Neural progenitor cell (in vitro differentiated cells): ENCODE data around the gene TMEM190. TPM values are rescaled to one million over a fixed set of nuclear protein-coding genes. Genes with fewer than 3 reads are reported as not detected.
"Not testable (repeated sequence)": the region's sequence is repeated elsewhere in the genome, so short reads cannot be mapped to it uniquely, and the experiment has no call there.

Source experiments
- DNase-seq: peaks from one replicate; pipeline ENCODE4 v3.0.0-alpha.2; 2016; ENCODE audit warnings: low spot score
- H2AFZ ChIP-seq: fragments of 200-600 bp; sonication (generic); replicated peaks from 2 replicates; pipeline ENCODE4 v1.6.1; 2016; ENCODE audit warnings: antibody characterized with exemption
- H3F3A ChIP-seq: fragments of 200-600 bp; sonication (generic); 2 replicates; pipeline ENCODE4 v1.6.1; 2016; ENCODE audit warnings: antibody characterized with exemption, low read depth
- H3K27ac ChIP-seq: fragments of 200-600 bp; sonication (generic); 2 replicates; pipeline ENCODE4 v1.5.1; 2016; ENCODE audit warnings: mild to moderate bottlenecking
- H3K27me3 ChIP-seq: fragments of 200-600 bp; sonication (generic); 2 replicates; pipeline ENCODE4 v1.6.1; 2016; ENCODE audit warnings: mild to moderate bottlenecking, moderate library complexity
- H3K36me3 ChIP-seq: fragments of 200-600 bp; sonication (generic); 2 replicates; pipeline ENCODE4 v1.5.1; 2016
- H3K4me1 ChIP-seq: fragments of 200-600 bp; sonication (generic); 2 replicates; pipeline ENCODE4 v1.6.1; 2016; ENCODE audit warnings: mixed run types
- H3K4me2 ChIP-seq: fragments of 200-600 bp; sonication (generic); 2 replicates; pipeline ENCODE4 v1.6.1; 2016
- H3K4me3 ChIP-seq: fragments of 200-600 bp; sonication (generic); 2 replicates; pipeline ENCODE4 v1.5.1; 2016
- H3K79me2 ChIP-seq: fragments of 200-600 bp; sonication (generic); 2 replicates; pipeline ENCODE4 v1.6.1; 2016; ENCODE audit warnings: low read depth
- H3K9ac ChIP-seq: fragments of 200-600 bp; sonication (generic); 2 replicates; pipeline ENCODE4 v1.6.1; 2016
- H3K9me3 ChIP-seq: fragments of 200-600 bp; sonication (generic); 2 replicates; pipeline ENCODE4 v1.5.1; 2016; ENCODE audit warnings: low read depth
- H4K20me1 ChIP-seq: fragments of 200-600 bp; sonication (generic); 2 replicates; pipeline ENCODE4 v1.6.1; 2016; ENCODE audit warnings: low read depth
- H3K27ac Mint-ChIP-seq: 3 replicates; pipeline ENCODE4 v1.8.0; 2021; ENCODE audit warnings: mixed read lengths
- H3K27me3 Mint-ChIP-seq: 2 replicates; pipeline ENCODE4 v1.8.0; 2022; ENCODE audit warnings: low read depth, mild to moderate bottlenecking, inconsistent platforms, moderate library complexity, mixed read lengths; ENCODE audit not compliant: insufficient read depth
- H3K36me3 Mint-ChIP-seq: 3 replicates; pipeline ENCODE4 v1.8.0; 2021; ENCODE audit warnings: mixed read lengths
- H3K4me1 Mint-ChIP-seq: 3 replicates; pipeline ENCODE4 v1.8.0; 2021; ENCODE audit warnings: mixed read lengths
- H3K4me3 Mint-ChIP-seq: 3 replicates; pipeline ENCODE4 v1.8.0; 2021; ENCODE audit warnings: mild to moderate bottlenecking, moderate library complexity, mixed read lengths
- H3K9me3 Mint-ChIP-seq: 3 replicates; pipeline ENCODE4 v1.8.0; 2020; ENCODE audit warnings: mixed read lengths
- EZH2 ChIP-seq: fragments of 200-600 bp; sonication (generic); IDR thresholded peaks from 2 replicates; pipeline ENCODE4 v1.6.1; 2017; ENCODE audit warnings: antibody characterized with exemption, mild to moderate bottlenecking, moderate library complexity
- EZH2phosphoT487 ChIP-seq: fragments of 200-600 bp; sonication (generic); IDR thresholded peaks from 2 replicates; pipeline ENCODE4 v1.6.1; 2017; ENCODE audit warnings: antibody characterized with exemption
- total RNA-seq: library from RNA; depleted of rRNA; stranded (reverse); fragments of >200 nt; gene quantifications from 2 replicates; pipeline ENCODE4 v1.2.3, GENCODE V29; 2015; ENCODE audit warnings: low replicate concordance
- TF ChIP-seq, protein P1 (sequence below): fragments of 200-600 bp; sonication (generic); IDR thresholded peaks from 2 replicates; pipeline ENCODE4 v1.5.1; 2017; ENCODE audit warnings: antibody characterized with exemption, mild to moderate bottlenecking

Gene TMEM190
- total RNA-seq, 1 donor from 2014 or later = not detected

DNA sequence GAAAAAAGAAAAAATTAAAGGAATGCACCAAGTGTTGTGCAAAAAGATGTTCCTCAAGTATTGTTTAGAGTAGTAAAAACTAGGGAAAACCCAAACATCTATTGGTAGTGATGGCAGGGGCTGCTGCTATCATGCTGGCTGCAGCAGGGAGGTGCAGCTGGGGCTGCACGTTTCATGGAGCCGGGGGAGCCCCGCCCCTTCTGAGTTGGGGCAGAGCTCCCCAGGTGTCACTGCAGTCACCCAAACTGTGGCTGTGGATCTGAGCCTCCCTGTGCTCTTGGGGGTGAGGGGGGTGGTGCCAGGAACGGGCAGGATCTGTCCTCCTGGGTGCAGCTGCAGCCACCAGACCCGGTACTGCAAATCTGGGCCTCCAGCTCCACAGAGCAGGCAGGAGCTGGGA lies 42.5 kb downstream of the TMEM190 start:
- Histone ChIP-seq H3K27me3 (peaks cover 19% of the 10 kb centered on the region), H3K4me2 (no peak overlapping the region), H3K4me1 (no peaks in the 10 kb centered on the region), H2AFZ (no peak overlapping the region), H4K20me1 (no peaks in the 10 kb centered on the region), H3K4me3 (no peak overlapping the region), H3K36me3 (no peaks in the 10 kb centered on the region), H3K9ac (no peak overlapping the region), H3K27ac (no peak overlapping the region), H3K79me2 (no peaks in the 10 kb centered on the region), H3F3A (no peaks in the 10 kb centered on the region), H3K9me3 (no peaks in the 10 kb centered on the region)
- H3K4me3 Mint-ChIP-seq = no peak overlapping the region
- no peak for DNase-seq
- H3K27ac Mint-ChIP-seq = no peak overlapping the region
- peaks cover 5% of the 10 kb centered on the region for H3K4me1 Mint-ChIP-seq
- H3K36me3 Mint-ChIP-seq = no peaks in the 10 kb centered on the region
- H3K9me3 Mint-ChIP-seq = no peaks in the 10 kb centered on the region
- TF ChIP-seq EZH2phosphoT487 = no peak
- no peak for TF ChIP-seq EZH2
- TF ChIP-seq, protein P1, sequence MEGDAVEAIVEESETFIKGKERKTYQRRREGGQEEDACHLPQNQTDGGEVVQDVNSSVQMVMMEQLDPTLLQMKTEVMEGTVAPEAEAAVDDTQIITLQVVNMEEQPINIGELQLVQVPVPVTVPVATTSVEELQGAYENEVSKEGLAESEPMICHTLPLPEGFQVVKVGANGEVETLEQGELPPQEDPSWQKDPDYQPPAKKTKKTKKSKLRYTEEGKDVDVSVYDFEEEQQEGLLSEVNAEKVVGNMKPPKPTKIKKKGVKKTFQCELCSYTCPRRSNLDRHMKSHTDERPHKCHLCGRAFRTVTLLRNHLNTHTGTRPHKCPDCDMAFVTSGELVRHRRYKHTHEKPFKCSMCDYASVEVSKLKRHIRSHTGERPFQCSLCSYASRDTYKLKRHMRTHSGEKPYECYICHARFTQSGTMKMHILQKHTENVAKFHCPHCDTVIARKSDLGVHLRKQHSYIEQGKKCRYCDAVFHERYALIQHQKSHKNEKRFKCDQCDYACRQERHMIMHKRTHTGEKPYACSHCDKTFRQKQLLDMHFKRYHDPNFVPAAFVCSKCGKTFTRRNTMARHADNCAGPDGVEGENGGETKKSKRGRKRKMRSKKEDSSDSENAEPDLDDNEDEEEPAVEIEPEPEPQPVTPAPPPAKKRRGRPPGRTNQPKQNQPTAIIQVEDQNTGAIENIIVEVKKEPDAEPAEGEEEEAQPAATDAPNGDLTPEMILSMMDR = no peak
- H3K27me3 Mint-ChIP-seq = peaks cover 17% of the 10 kb centered on the region

DNA sequence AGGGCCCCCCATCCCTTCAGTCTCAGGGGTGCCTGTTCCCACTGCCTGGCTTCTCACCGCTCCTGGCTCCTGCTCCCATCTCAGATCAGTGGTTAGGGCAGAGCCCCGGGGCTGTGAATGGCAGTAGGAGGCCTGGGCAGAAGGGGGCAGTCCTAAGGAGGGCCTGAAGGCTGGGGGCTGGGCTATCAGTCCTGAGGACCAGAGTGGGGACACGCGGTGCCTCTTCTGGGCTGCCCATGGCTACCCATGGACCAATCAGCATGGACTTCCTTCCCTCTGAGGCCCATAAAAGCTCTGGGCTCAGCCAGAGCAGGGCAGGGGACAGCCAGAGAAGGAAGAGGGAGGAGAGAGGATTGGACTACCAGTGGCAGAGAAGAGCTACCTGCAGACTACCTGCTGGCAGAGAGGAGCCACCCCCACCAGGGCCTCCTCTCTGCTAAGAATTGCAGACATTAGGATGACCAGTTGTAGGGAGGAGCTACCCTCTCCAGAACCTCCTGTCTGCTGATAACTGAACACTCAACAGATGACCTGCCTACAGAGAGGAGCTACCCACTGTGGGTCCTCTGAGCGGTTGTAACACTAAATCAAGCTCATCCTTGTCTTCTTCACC lies 43.1 kb downstream of the TMEM190 start:
- no peak overlapping the region for H3K9ac ChIP-seq
- Mint-ChIP-seq H3K4me1 (peaks cover 5% of the 10 kb centered on the region), H3K27ac (no peak overlapping the region), H3K27me3 (peaks cover 15% of the 10 kb centered on the region), H3K9me3 (no peaks in the 10 kb centered on the region), H3K36me3 (no peaks in the 10 kb centered on the region), H3K4me3 (no peak overlapping the region)
- DNase-seq = no peak
- TF ChIP-seq, protein P1 = no peak
- no peak for TF ChIP-seq EZH2
- no peak for TF ChIP-seq EZH2phosphoT487
- peaks cover 19% of the 10 kb centered on the region for H3K27me3 ChIP-seq
- H3K9me3 ChIP-seq = no peaks in the 10 kb centered on the region
- no peaks in the 10 kb centered on the region for H3K79me2 ChIP-seq
- H3K36me3 ChIP-seq = no peaks in the 10 kb centered on the region
- no peaks in the 10 kb centered on the region for H4K20me1 ChIP-seq
- no peak overlapping the region for H3K4me2 ChIP-seq
- H3K4me1 ChIP-seq = no peaks in the 10 kb centered on the region
- H2AFZ ChIP-seq = no peak overlapping the region
- H3K27ac ChIP-seq = no peak overlapping the region
- no peaks in the 10 kb centered on the region for H3F3A ChIP-seq
- no peak overlapping the region for H3K4me3 ChIP-seq

DNA sequence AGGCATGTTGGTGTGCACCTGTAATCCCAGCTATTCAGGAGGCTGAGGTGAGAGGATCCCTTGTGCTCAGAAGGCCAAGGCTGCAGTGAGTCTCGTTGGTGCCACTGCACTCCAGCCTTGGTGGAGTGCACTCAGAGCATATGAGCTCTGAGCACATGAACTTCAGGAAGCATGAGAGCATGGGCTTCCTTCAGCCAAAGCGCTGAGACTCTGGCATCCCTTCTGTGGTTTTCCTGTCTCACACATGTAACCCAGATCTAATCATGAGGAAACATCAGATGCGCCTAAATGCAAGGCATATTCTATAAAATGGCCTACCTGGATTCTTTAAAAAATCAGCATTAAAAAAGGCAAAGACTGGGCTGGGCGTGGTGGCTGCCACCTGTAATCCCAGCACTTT lies 44.7 kb downstream of the TMEM190 start:
- H3K27me3 Mint-ChIP-seq = peaks cover 16% of the 10 kb centered on the region
- H3K36me3 Mint-ChIP-seq = not testable (repeated sequence)

DNA sequence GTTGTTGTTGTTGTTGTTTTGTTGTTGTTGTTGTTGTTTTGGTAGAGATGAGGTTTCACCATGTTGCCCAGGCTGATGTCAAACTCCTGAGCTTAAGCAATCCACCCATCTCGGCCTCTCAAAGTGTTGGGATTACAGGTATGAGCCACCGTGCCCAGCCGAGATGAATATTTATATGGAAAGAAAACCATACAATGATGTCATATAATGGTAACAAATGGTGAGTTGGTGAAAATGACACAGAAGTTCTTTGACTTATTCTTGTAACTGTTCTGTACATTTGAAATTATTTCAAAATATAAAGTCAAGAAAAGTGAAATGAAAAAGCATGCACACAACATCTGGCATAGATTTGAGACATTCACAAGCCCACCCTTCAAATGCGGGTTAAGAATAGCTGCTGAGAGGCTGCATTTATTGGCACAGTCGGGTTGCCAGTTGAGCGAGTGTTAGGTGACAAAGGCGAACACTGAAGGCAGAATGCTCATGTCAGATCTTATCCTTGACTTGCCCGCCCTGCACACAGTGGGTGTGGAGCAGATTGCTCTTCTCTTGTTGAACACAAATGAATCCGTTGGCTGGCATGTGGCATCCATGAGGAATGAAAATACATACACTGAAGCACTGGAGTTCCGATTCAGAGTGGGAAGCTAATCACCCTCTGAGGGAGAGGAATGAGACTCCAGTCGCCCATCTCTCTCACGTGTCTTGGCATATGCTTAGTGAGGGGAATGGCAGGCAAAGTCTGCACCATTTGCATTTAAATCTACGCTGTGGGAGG lies 46.8 kb downstream of the TMEM190 start:
- H3K9me3 Mint-ChIP-seq = no peaks in the 10 kb centered on the region
- Histone ChIP-seq H3K4me3 (no peak overlapping the region), H3K27me3 (peaks cover 21% of the 10 kb centered on the region), H3K79me2 (no peaks in the 10 kb centered on the region), H3K36me3 (no peaks in the 10 kb centered on the region), H2AFZ (no peak overlapping the region), H3K4me1 (no peaks in the 10 kb centered on the region), H3K4me2 (no peak overlapping the region), H3K9ac (no peak overlapping the region), H3F3A (no peaks in the 10 kb centered on the region), H3K27ac (no peak overlapping the region), H3K9me3 (no peaks in the 10 kb centered on the region), H4K20me1 (no peaks in the 10 kb centered on the region)
- no peak overlapping the region for H3K27ac Mint-ChIP-seq
- no peaks in the 10 kb centered on the region for H3K36me3 Mint-ChIP-seq
- no peak overlapping the region for H3K4me3 Mint-ChIP-seq
- no peak for DNase-seq
- no peaks in the 10 kb centered on the region for H3K4me1 Mint-ChIP-seq
- peaks cover 12% of the 10 kb centered on the region for H3K27me3 Mint-ChIP-seq
- TF ChIP-seq EZH2 (no peak), EZH2phosphoT487 (no peak)
- TF ChIP-seq, protein P1 = no peak

More for the DNA sequence above, 44.7 kb downstream of the TMEM190 start:
- not testable (repeated sequence) for H2AFZ ChIP-seq, H3K9me3 ChIP-seq, H3K4me1 Mint-ChIP-seq, H3K9ac ChIP-seq, H3K36me3 ChIP-seq, H3K9me3 Mint-ChIP-seq, H3K79me2 ChIP-seq, H3K4me2 ChIP-seq, H3K4me1 ChIP-seq, H3K4me3 ChIP-seq, H3F3A ChIP-seq, H4K20me1 ChIP-seq, H3K27ac ChIP-seq, H3K4me3 Mint-ChIP-seq, DNase-seq, H3K27ac Mint-ChIP-seq
- H3K27me3 ChIP-seq = peaks cover 22% of the 10 kb centered on the region
